K562 (cell line): ENCODE data around the gene DCAF7. TPM values are rescaled to one million over a fixed set of nuclear protein-coding genes. Genes with fewer than 3 reads are reported as not detected.

Experiments used
- ADNP ChIP-seq: fragments of 200-800 bp; sonication (Bioruptor generic); IDR thresholded peaks from 2 replicates; pipeline ENCODE4 v1.6.1; 2016; ENCODE audit warnings: missing genetic modification characterization, missing compliant biosample characterization
- ARNT ChIP-seq, 2 experiments: fragments of 450-650 bp; IDR thresholded peaks; 2 replicates each; pipeline ENCODE4 v1.6.1; 2016; ENCODE audit warnings: mild to moderate bottlenecking in 1 of 2
- CXXC5 ChIP-seq: fragments of 250-450 bp; sonication (Bioruptor Pico); IDR thresholded peaks from 2 replicates; pipeline ENCODE4 v1.8.0; 2022; ENCODE audit warnings: inconsistent platforms, mild to moderate bottlenecking, moderate library complexity
- E2F3 ChIP-seq: fragments of 250-450 bp; sonication (Bioruptor Pico); IDR thresholded peaks from 2 replicates; pipeline ENCODE4 v1.4.0; 2020; ENCODE audit warnings: mild to moderate bottlenecking
- FOXK1 ChIP-seq: sonication (generic); formaldehyde crosslinking; IDR thresholded peaks from 2 replicates; pipeline ENCODE4 v1.8.0; 2022; ENCODE audit warnings: missing genetic modification reagents, mild to moderate bottlenecking, borderline replicate concordance
- GTF2A2 ChIP-seq: IDR thresholded peaks from 2 replicates; pipeline ENCODE4 v1.6.1; 2016; ENCODE audit warnings: mild to moderate bottlenecking, missing genetic modification characterization, missing compliant biosample characterization
- HSF4 ChIP-seq: fragments of 250-450 bp; sonication (Bioruptor Pico); IDR thresholded peaks from 2 replicates; pipeline ENCODE4 v2.1.2; 2022; ENCODE audit warnings: mild to moderate bottlenecking, moderate library complexity, borderline replicate concordance
- MYC ChIP-seq, 2 experiments: fragments of 250-450 bp in 1 of 2; sonication (Bioruptor Pico) in 1 of 2; IDR thresholded peaks; 2 replicates each; pipeline versions ENCODE4 v1.5.1 to v1.6.1; 2012 to 2021; ENCODE audit warnings: low read depth in 2 of 2, borderline replicate concordance in 1 of 2, improper control_type of control experiment in 1 of 2, low read length in 1 of 2, mild to moderate bottlenecking in 1 of 2, moderate library complexity in 1 of 2
- NFRKB ChIP-seq: fragments of 450-650 bp; IDR thresholded peaks from 2 replicates; pipeline ENCODE4 v1.6.1; 2016; ENCODE audit warnings: low read depth
- PHF8 ChIP-seq: fragments of 200-600 bp; sonication (generic); IDR thresholded peaks from 2 replicates; pipeline ENCODE4 v1.6.1; 2012; ENCODE audit warnings: mixed run types, mild to moderate bottlenecking, inconsistent platforms, low read length, moderate library complexity, borderline replicate concordance
- POLR2AphosphoS5 ChIP-seq: IDR thresholded peaks from 2 replicates; pipeline ENCODE4 v1.6.1; 2011; ENCODE audit warnings: mild to moderate bottlenecking, low read depth, low read length, moderate library complexity; ENCODE audit not compliant: control insufficient read depth, insufficient read depth
- ZBTB8A ChIP-seq: fragments of 450-650 bp; IDR thresholded peaks from 2 replicates; pipeline ENCODE4 v1.6.1; 2018; ENCODE audit warnings: mild to moderate bottlenecking, moderate library complexity; ENCODE audit not compliant: partially characterized antibody
- ZNF668 ChIP-seq: fragments of 250-450 bp; sonication (Bioruptor Pico); IDR thresholded peaks from 2 replicates; pipeline ENCODE4 v1.8.0; 2022; ENCODE audit warnings: mild to moderate bottlenecking, inconsistent platforms
- ZNF785 ChIP-seq: fragments of 250-450 bp; sonication (Bioruptor Pico); IDR thresholded peaks from 2 replicates; pipeline ENCODE4 v1.4.0; 2020; ENCODE audit warnings: mild to moderate bottlenecking
- polyA plus RNA-seq, 8 experiments: library from polyadenylated mRNA; depleted of rRNA in 4 of 8; stranded (reverse) in 5 of 8; unstranded in 3 of 8; fragments of >200 nt; fragmentation: Nextera tagmentation in 2 of 8; fragmentation: Illumina TruSeq in 1 of 8; extraction: Ambion mirVana in 2 of 8; extraction: Trizol in 1 of 8; gene quantifications; 2 replicates each; pipeline versions ENCODE4 v1.2.1 to v1.2.3, GENCODE V29; 2011 to 2014; ENCODE audit warnings: inconsistent platforms in 1 of 8, missing spikeins in 1 of 8
- total RNA-seq, 7 experiments: library from RNA; depleted of rRNA in 6 of 7; stranded (reverse); fragments of >200 nt in 6 of 7; fragmentation: Illumina TruSeq in 2 of 7; extraction: Trizol in 2 of 7; gene quantifications; 2 replicates each; pipeline versions ENCODE4 v1.2.1 to v1.2.3, GENCODE V29; 2011 to 2021; ENCODE audit warnings: low replicate concordance in 1 of 7
- TF ChIP-seq, protein P1 (sequence below), 2 experiments: IDR thresholded peaks in 1 of 2; conservative IDR thresholded peaks in 1 of 2; 2 replicates each; pipeline ENCODE4 v1.6.1; 2016; ENCODE audit warnings: low read depth in 2 of 2, mild to moderate bottlenecking in 1 of 2, missing compliant biosample characterization in 1 of 2, missing genetic modification characterization in 1 of 2, moderate library complexity in 1 of 2
- TF ChIP-seq, protein P2 (sequence below), 2 experiments: fragments of 450-650 bp; IDR thresholded peaks; 2 replicates each; pipeline ENCODE4 v1.6.1; 2016
- TF ChIP-seq, protein P3 (sequence below): fragments of 250-450 bp; sonication (Bioruptor Pico); IDR thresholded peaks from 2 replicates; pipeline ENCODE4 v1.5.0; 2020; ENCODE audit warnings: mild to moderate bottlenecking, borderline replicate concordance
- TF ChIP-seq, protein P4 (sequence below): sonication (generic); formaldehyde crosslinking; IDR thresholded peaks from 2 replicates; pipeline ENCODE4 v1.8.1; 2022; ENCODE audit warnings: missing genetic modification reagents

The DCAF7 gene
- total and polyA plus RNA-seq, 9 of the 15 experiments (the other 6 are each of a cell fraction or from before 2014, with no cell fraction given) = 30.8 to 123 (median 40.2) TPM

DNA sequence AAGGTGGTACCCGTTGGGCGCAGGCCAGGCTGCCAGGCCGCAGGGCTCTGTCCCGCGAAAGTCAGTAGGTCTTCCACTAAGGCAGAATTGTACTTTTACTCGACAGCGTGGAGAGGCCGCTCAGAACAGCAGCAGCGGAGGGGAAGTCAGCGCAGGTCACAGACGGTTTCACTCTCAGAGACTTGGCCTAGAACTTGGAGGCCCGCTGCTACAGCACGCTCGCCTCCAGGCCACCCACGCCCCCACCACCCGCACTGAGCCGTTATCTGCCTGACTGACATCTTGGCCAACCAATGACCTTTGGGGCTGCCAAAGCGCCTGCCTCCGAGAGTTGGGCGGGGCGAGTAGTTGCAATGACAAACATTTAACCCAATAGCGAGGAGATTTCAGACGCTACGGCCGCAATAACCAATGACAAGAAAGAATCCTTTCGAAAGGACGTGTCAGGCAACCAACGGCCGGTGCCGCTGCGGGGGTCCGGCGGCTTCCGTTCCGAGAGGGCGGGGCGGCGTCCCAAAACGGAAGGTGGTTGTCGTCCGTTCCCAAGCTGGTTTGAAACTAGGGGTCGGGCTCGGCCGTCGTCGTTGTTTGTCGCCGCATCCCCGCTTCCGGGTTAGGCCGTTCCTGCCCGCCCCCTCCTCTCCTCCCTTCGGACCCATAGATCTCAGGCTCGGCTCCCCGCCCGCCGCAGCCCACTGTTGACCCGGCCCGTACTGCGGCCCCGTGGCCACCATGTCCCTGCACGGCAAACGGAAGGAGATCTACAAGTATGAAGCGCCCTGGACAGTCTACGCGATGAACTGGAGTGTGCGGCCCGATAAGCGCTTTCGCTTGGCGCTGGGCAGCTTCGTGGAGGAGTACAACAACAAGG, at the start of gene DCAF7 (continued):
- TF ChIP-seq, protein P1, sequence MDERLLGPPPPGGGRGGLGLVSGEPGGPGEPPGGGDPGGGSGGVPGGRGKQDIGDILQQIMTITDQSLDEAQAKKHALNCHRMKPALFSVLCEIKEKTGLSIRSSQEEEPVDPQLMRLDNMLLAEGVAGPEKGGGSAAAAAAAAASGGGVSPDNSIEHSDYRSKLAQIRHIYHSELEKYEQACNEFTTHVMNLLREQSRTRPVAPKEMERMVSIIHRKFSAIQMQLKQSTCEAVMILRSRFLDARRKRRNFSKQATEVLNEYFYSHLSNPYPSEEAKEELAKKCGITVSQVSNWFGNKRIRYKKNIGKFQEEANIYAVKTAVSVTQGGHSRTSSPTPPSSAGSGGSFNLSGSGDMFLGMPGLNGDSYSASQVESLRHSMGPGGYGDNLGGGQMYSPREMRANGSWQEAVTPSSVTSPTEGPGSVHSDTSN (CRISPR knock-in tag; IDR thresholded peaks at IDR 0.05; ENCODE audit: low read depth) = peak; percentile 94
- TF ChIP-seq, protein P1 (tag; conservative IDR thresholded peaks at IDR 0.05; ENCODE audit: low read depth) = peak; percentile 100
- TF ChIP-seq, protein P2, sequence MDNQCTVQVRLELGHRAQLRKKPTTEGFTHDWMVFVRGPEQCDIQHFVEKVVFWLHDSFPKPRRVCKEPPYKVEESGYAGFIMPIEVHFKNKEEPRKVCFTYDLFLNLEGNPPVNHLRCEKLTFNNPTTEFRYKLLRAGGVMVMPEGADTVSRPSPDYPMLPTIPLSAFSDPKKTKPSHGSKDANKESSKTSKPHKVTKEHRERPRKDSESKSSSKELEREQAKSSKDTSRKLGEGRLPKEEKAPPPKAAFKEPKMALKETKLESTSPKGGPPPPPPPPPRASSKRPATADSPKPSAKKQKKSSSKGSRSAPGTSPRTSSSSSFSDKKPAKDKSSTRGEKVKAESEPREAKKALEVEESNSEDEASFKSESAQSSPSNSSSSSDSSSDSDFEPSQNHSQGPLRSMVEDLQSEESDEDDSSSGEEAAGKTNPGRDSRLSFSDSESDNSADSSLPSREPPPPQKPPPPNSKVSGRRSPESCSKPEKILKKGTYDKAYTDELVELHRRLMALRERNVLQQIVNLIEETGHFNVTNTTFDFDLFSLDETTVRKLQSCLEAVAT (IDR thresholded peaks at IDR 0.05) = peak; percentile 45 to 91
- no peak for TF ChIP-seq GTF2A2 (tag)
- peak; percentile 70 for TF ChIP-seq POLR2AphosphoS5
- TF ChIP-seq, protein P3, sequence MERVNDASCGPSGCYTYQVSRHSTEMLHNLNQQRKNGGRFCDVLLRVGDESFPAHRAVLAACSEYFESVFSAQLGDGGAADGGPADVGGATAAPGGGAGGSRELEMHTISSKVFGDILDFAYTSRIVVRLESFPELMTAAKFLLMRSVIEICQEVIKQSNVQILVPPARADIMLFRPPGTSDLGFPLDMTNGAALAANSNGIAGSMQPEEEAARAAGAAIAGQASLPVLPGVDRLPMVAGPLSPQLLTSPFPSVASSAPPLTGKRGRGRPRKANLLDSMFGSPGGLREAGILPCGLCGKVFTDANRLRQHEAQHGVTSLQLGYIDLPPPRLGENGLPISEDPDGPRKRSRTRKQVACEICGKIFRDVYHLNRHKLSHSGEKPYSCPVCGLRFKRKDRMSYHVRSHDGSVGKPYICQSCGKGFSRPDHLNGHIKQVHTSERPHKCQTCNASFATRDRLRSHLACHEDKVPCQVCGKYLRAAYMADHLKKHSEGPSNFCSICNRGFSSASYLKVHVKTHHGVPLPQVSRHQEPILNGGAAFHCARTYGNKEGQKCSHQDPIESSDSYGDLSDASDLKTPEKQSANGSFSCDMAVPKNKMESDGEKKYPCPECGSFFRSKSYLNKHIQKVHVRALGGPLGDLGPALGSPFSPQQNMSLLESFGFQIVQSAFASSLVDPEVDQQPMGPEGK (CRISPR knock-in tag) = no peak
- no peak for TF ChIP-seq ZNF785
- TF ChIP-seq CXXC5 (CRISPR knock-in tag) = peak; percentile 95
- TF ChIP-seq NFRKB = no peak
- TF ChIP-seq ZBTB8A = no peak
- TF ChIP-seq MYC (IDR thresholded peaks at IDR 0.05; ENCODE audit: low read depth, low read length) = peak; percentile 85
- peak; percentile 72; the same call in 1 of the 2 replicates for TF ChIP-seq MYC (CRISPR knock-in tag; IDR thresholded peaks at IDR 0.05; ENCODE audit: borderline replicate concordance, low read depth)
- no peak for TF ChIP-seq ARNT (IDR thresholded peaks at IDR 0.05)
- no peak for TF ChIP-seq HSF4 (CRISPR knock-in tag)
- TF ChIP-seq, protein P4, sequence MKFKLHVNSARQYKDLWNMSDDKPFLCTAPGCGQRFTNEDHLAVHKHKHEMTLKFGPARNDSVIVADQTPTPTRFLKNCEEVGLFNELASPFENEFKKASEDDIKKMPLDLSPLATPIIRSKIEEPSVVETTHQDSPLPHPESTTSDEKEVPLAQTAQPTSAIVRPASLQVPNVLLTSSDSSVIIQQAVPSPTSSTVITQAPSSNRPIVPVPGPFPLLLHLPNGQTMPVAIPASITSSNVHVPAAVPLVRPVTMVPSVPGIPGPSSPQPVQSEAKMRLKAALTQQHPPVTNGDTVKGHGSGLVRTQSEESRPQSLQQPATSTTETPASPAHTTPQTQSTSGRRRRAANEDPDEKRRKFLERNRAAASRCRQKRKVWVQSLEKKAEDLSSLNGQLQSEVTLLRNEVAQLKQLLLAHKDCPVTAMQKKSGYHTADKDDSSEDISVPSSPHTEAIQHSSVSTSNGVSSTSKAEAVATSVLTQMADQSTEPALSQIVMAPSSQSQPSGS (CRISPR knock-in tag) = no peak
- TF ChIP-seq E2F3 (CRISPR knock-in tag) = no peak
- no peak for TF ChIP-seq ADNP (tag)
- TF ChIP-seq ZNF668 (CRISPR knock-in tag) = no peak
- TF ChIP-seq FOXK1 (CRISPR knock-in tag) = no peak
- TF ChIP-seq PHF8 = peak; percentile 80
